HCT116 (cell line): ENCODE results near the gene FHL3. TPM values are rescaled to one million over a fixed set of nuclear protein-coding genes. Genes with fewer than 3 reads are reported as not detected.

Experiments used
- ATAC-seq: fragments of 200-7000 bp; cut with Tn5 transposase; 2 replicates; pipeline ENCODE4 v1.9.1; 2020; ENCODE audit warnings: mild to moderate bottlenecking, moderate library complexity
- BruUV-seq: library from RNA; stranded (reverse); fragments of 400-500 nt; replicated peaks from 2 replicates; lab custom pipeline; 2021; lab: Mats Ljungman, UMichigan
- CTCF ChIA-PET: fragments of 300-600 bp; sonication (Branson Sonifier 250); formaldehyde crosslinking; loops from one replicate; lab custom pipeline; 2021; ENCODE audit warnings: antibody characterized with exemption; lab: Charles Lee
- POLR2A ChIA-PET: fragments of 300-600, 350-600 bp; sonication (Branson Sonifier 250); formaldehyde crosslinking; loops from one replicate; lab custom pipeline; 2021; ENCODE audit warnings: antibody characterized with exemption; lab: Charles Lee
- RAD21 ChIA-PET, 2 experiments: fragments of 300-600 bp; sonication (Branson Sonifier 250); formaldehyde crosslinking; loops; one replicate each; lab custom pipeline; 2023; ENCODE audit warnings: low total read pairs in 2 of 2; ENCODE audit not compliant: uncharacterized antibody in 2 of 2, unreplicated experiment in 2 of 2, low non-redundant PET in 1 of 2; lab: Charles Lee
- DNase-seq: peaks from one replicate; pipeline ENCODE4 v3.0.0-alpha.2; 2010; ENCODE audit warnings: low read depth, low spot score
- H2AFZ ChIP-seq: fragments of 200-600 bp; shearing (Covaris generic), sonication (generic); 2 replicates; pipeline ENCODE4 v1.6.1; 2017; ENCODE audit warnings: low read depth, mixed run types, mixed read lengths, antibody characterized with exemption, low read length; ENCODE audit not compliant: poor library complexity, severe bottlenecking
- H3K27ac ChIP-seq: 2 replicates; pipeline ENCODE4 v1.5.1; 2012; ENCODE audit warnings: low read depth, low read length
- H3K27me3 ChIP-seq: fragments of 200-600 bp; sonication (generic); 2 replicates; pipeline ENCODE4 v1.6.1; 2016; ENCODE audit warnings: mixed run types, low read length, mixed read lengths; ENCODE audit not compliant: insufficient read depth
- H3K36me3 ChIP-seq, 2 experiments: fragments of 200-500 bp in 1 of 2; fragments of 200-600 bp in 1 of 2; sonication (Bioruptor generic) in 1 of 2; sonication (generic) in 1 of 2; 2 replicates each; pipeline versions ENCODE4 v1.5.1 to v1.6.1; 2014 to 2016; ENCODE audit warnings: low read length in 2 of 2, inconsistent platforms in 1 of 2, mixed read lengths in 1 of 2, mixed run types in 1 of 2; ENCODE audit not compliant: insufficient read depth in 2 of 2, control insufficient read depth in 1 of 2
- H3K4me1 ChIP-seq, 2 experiments: fragments of 200-600 bp in 1 of 2; sonication (generic) in 1 of 2; 2 replicates each; pipeline versions ENCODE4 v1.5.1 to v1.6.1; 2012 to 2017; ENCODE audit warnings: low read length in 2 of 2, inconsistent platforms in 1 of 2, mild to moderate bottlenecking in 1 of 2, mixed read lengths in 1 of 2, mixed run types in 1 of 2, moderate library complexity in 1 of 2; ENCODE audit not compliant: insufficient read depth in 2 of 2, control insufficient read depth in 1 of 2
- H3K4me2 ChIP-seq: fragments of 200-600 bp; sonication (generic); 2 replicates; pipeline ENCODE4 v1.6.1; 2017; ENCODE audit warnings: mixed run types, low read length, mixed read lengths
- H3K4me3 ChIP-seq, 2 experiments: fragments of 200-600 bp in 1 of 2; sonication (generic) in 1 of 2; replicated peaks in 1 of 2; 2 replicates each; pipeline ENCODE4 v1.5.1; 2011 to 2016; ENCODE audit warnings: low read length in 2 of 2, control low read depth in 1 of 2, low read depth in 1 of 2, mild to moderate bottlenecking in 1 of 2, mixed read lengths in 1 of 2, mixed run types in 1 of 2
- H3K79me2 ChIP-seq: fragments of 200-600 bp; sonication (generic); 2 replicates; pipeline ENCODE4 v1.6.1; 2017; ENCODE audit warnings: mild to moderate bottlenecking, mixed run types, low read length, moderate library complexity, mixed read lengths; ENCODE audit not compliant: insufficient read depth
- H3K9ac ChIP-seq: fragments of 200-600 bp; sonication (generic); 2 replicates; pipeline ENCODE4 v1.6.1; 2016; ENCODE audit warnings: low read length, mixed read lengths
- H3K9me2 ChIP-seq: fragments of 200-600 bp; sonication (generic), shearing (Covaris generic); 2 replicates; pipeline ENCODE4 v1.6.1; 2017; ENCODE audit warnings: mixed run types, mild to moderate bottlenecking, moderate library complexity; ENCODE audit not compliant: insufficient read depth
- H3K9me3 ChIP-seq, 2 experiments: fragments of 200-500 bp in 1 of 2; fragments of 200-600 bp in 1 of 2; sonication (Bioruptor generic) in 1 of 2; sonication (generic) in 1 of 2; 2 replicates each; pipeline ENCODE4 v1.6.1; 2014 to 2017; ENCODE audit warnings: low read length in 2 of 2, mixed read lengths in 2 of 2, inconsistent platforms in 1 of 2, low read depth in 1 of 2, mild to moderate bottlenecking in 1 of 2, mixed run types in 1 of 2, moderate library complexity in 1 of 2; ENCODE audit not compliant: control insufficient read depth in 1 of 2, insufficient read depth in 1 of 2
- H4K20me1 ChIP-seq: fragments of 200-600 bp; sonication (generic), shearing (Covaris generic); 2 replicates; pipeline ENCODE4 v1.6.1; 2017; ENCODE audit warnings: mixed run types, mild to moderate bottlenecking, moderate library complexity; ENCODE audit not compliant: insufficient read depth
- ATF3 ChIP-seq: IDR thresholded peaks from 2 replicates; pipeline ENCODE4 v1.6.1; 2012
- CBX3 ChIP-seq: IDR thresholded peaks from 2 replicates; pipeline ENCODE4 v1.6.1; 2012; ENCODE audit warnings: low read depth
- CEBPB ChIP-seq: IDR thresholded peaks from 2 replicates; pipeline ENCODE4 v1.6.1; 2012; ENCODE audit warnings: low read depth
- EGR1 ChIP-seq: IDR thresholded peaks from 2 replicates; pipeline ENCODE4 v1.6.1; 2012; ENCODE audit warnings: low read depth
- ELF1 ChIP-seq: IDR thresholded peaks from 2 replicates; pipeline ENCODE4 v1.6.1; 2012; ENCODE audit warnings: low read depth, borderline replicate concordance
- EZH2 ChIP-seq: fragments of 200-600 bp; sonication (generic); IDR thresholded peaks from 2 replicates; pipeline ENCODE4 v1.6.1; 2017; ENCODE audit warnings: antibody characterized with exemption, mixed run types
- FOSL1 ChIP-seq: IDR thresholded peaks from 2 replicates; pipeline ENCODE4 v1.6.1; 2012; ENCODE audit warnings: low read depth
- POLR2AphosphoS5 ChIP-seq: IDR thresholded peaks from 2 replicates; pipeline ENCODE4 v1.6.1; 2011; ENCODE audit warnings: mild to moderate bottlenecking, low read depth, low read length, moderate library complexity
- RAD21 ChIP-seq: IDR thresholded peaks from 2 replicates; pipeline ENCODE4 v1.6.1; 2012; ENCODE audit warnings: low read depth, mild to moderate bottlenecking
- SIN3A ChIP-seq: IDR thresholded peaks from 2 replicates; pipeline ENCODE4 v1.6.1; 2012; ENCODE audit warnings: low read depth
- SP1 ChIP-seq: IDR thresholded peaks from 2 replicates; pipeline ENCODE4 v1.6.1; 2012; ENCODE audit warnings: low read depth
- SRF ChIP-seq: IDR thresholded peaks from 2 replicates; pipeline ENCODE4 v1.6.1; 2012; ENCODE audit warnings: low read depth
- TCF7L2 ChIP-seq: IDR thresholded peaks from 2 replicates; pipeline ENCODE4 v1.7.0; 2011; ENCODE audit warnings: borderline replicate concordance, inconsistent platforms; ENCODE audit not compliant: insufficient read depth, insufficient read length; ENCODE audit errors: extremely low read depth
- YY1 ChIP-seq: IDR thresholded peaks from 2 replicates; pipeline ENCODE4 v1.6.1; 2011; ENCODE audit warnings: low read length, low read depth, moderate library complexity, mild to moderate bottlenecking; ENCODE audit not compliant: insufficient replicate concordance; ENCODE audit errors: extremely low read depth
- ZBTB33 ChIP-seq: IDR thresholded peaks from 2 replicates; pipeline ENCODE4 v1.6.1; 2011; ENCODE audit warnings: mild to moderate bottlenecking, low read length, moderate library complexity; ENCODE audit not compliant: insufficient replicate concordance; ENCODE audit errors: extremely low read depth
- ZFX ChIP-seq: fragments of 450-650 bp; IDR thresholded peaks from 2 replicates; pipeline ENCODE4 v1.6.1; 2017
- intact Hi-C: fragments of 100-400 bp; cut with micrococcal nuclease; formaldehyde crosslinking; loops from 2 replicates; pipeline ENCODE4 v1.10.0; 2022
- total RNA-seq: library from RNA; stranded (reverse); gene quantifications from one replicate; pipeline ENCODE4 v1.2.1, GENCODE V29; 2021; ENCODE audit not compliant: unreplicated experiment
- TF ChIP-seq, protein P1 (sequence below): IDR thresholded peaks from 2 replicates; pipeline ENCODE4 v1.6.1; 2012
- TF ChIP-seq, protein P2 (sequence below): IDR thresholded peaks from 2 replicates; pipeline ENCODE4 v1.6.1; 2012; ENCODE audit warnings: low read depth

FHL3 gene
- total RNA-seq, 1 experiment from 2014 or later: 22.5 TPM

- ChIA-PET RAD21 (no interaction called here), CTCF (no interaction called here), POLR2A (no interaction called here)
- Histone ChIP-seq H4K20me1 (no peaks in the 10 kb centered on the region), H3K79me2 (no peaks in the 10 kb centered on the region), H3K27me3 (no peaks in the 10 kb centered on the region), H3K27ac (no peak overlapping the region), H3K4me3 (no peak overlapping the region), H3K9me3 (no peaks in the 10 kb centered on the region), H3K36me3 (no peaks in the 10 kb centered on the region), H3K4me1 (peaks cover 0 to 10% of the 10 kb centered on the region in 2 experiments; a peak in 1 of 4 replicates), H3K4me2 (no peak overlapping the region), H3K9ac (no peak overlapping the region), H3K9me2 (no peaks in the 10 kb centered on the region), H2AFZ (no peak overlapping the region)
- intact Hi-C loops: no loop called here
- TF ChIP-seq SRF (no peak), ATF3 (no peak), FOSL1 (no peak), EZH2 (no peak), SP1 (no peak), ZBTB33 (no peak), ZFX (no peak), SIN3A (no peak), CBX3 (no peak), RAD21 (no peak), ELF1 (no peak), YY1 (no peak), CEBPB (no peak), TCF7L2 (no peak), POLR2AphosphoS5 (no peak), EGR1 (no peak)
- TF ChIP-seq, protein P1, sequence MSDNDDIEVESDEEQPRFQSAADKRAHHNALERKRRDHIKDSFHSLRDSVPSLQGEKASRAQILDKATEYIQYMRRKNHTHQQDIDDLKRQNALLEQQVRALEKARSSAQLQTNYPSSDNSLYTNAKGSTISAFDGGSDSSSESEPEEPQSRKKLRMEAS: no peak
- TF ChIP-seq, protein P2, sequence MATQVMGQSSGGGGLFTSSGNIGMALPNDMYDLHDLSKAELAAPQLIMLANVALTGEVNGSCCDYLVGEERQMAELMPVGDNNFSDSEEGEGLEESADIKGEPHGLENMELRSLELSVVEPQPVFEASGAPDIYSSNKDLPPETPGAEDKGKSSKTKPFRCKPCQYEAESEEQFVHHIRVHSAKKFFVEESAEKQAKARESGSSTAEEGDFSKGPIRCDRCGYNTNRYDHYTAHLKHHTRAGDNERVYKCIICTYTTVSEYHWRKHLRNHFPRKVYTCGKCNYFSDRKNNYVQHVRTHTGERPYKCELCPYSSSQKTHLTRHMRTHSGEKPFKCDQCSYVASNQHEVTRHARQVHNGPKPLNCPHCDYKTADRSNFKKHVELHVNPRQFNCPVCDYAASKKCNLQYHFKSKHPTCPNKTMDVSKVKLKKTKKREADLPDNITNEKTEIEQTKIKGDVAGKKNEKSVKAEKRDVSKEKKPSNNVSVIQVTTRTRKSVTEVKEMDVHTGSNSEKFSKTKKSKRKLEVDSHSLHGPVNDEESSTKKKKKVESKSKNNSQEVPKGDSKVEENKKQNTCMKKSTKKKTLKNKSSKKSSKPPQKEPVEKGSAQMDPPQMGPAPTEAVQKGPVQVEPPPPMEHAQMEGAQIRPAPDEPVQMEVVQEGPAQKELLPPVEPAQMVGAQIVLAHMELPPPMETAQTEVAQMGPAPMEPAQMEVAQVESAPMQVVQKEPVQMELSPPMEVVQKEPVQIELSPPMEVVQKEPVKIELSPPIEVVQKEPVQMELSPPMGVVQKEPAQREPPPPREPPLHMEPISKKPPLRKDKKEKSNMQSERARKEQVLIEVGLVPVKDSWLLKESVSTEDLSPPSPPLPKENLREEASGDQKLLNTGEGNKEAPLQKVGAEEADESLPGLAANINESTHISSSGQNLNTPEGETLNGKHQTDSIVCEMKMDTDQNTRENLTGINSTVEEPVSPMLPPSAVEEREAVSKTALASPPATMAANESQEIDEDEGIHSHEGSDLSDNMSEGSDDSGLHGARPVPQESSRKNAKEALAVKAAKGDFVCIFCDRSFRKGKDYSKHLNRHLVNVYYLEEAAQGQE: no peak
- DNase-seq (no peak), ATAC-seq (no peak)
- BruUV-seq: no TSS peak
These were observed 39.2 kb upstream of the FHL3 start for GRCh38 chr1:38044221-38045215.
